Activated naive CD4-positive, alpha-beta T cell treated with anti-CD3 and anti-CD28 coated beads, Interleukin-2, amount 10 ng/mL, durations not matched to agents 7 days and 5 days (primary cell): Measurements from ENCODE around the gene PKD2.

Experiments used
- CTCF ChIA-PET: fragments of 350-600 bp; sonication (Branson Sonifier 250); formaldehyde crosslinking; loops from one replicate; lab custom pipeline; 2021; ENCODE audit warnings: antibody characterized with exemption; lab: Charles Lee
- DNase-seq: peaks from one replicate; pipeline ENCODE4 v3.0.0-alpha.2; 2020
- H3K27ac Mint-ChIP-seq: one replicate; pipeline ENCODE4 v1.8.0; 2021; ENCODE audit warnings: mild to moderate bottlenecking, moderate library complexity, mixed read lengths
- H3K27me3 Mint-ChIP-seq: one replicate; pipeline ENCODE4 v1.8.0; 2021; ENCODE audit warnings: mild to moderate bottlenecking, mixed read lengths
- H3K36me3 Mint-ChIP-seq: one replicate; pipeline ENCODE4 v1.8.0; 2021; ENCODE audit warnings: mixed read lengths
- H3K4me1 Mint-ChIP-seq: one replicate; pipeline ENCODE4 v1.8.0; 2021; ENCODE audit warnings: mixed read lengths
- H3K4me3 Mint-ChIP-seq: one replicate; pipeline ENCODE4 v1.8.0; 2021; ENCODE audit warnings: mild to moderate bottlenecking, moderate library complexity, mixed read lengths
- H3K9me3 Mint-ChIP-seq: one replicate; pipeline ENCODE4 v1.8.0; 2021; ENCODE audit warnings: mixed read lengths

Gene PKD2

DNA sequence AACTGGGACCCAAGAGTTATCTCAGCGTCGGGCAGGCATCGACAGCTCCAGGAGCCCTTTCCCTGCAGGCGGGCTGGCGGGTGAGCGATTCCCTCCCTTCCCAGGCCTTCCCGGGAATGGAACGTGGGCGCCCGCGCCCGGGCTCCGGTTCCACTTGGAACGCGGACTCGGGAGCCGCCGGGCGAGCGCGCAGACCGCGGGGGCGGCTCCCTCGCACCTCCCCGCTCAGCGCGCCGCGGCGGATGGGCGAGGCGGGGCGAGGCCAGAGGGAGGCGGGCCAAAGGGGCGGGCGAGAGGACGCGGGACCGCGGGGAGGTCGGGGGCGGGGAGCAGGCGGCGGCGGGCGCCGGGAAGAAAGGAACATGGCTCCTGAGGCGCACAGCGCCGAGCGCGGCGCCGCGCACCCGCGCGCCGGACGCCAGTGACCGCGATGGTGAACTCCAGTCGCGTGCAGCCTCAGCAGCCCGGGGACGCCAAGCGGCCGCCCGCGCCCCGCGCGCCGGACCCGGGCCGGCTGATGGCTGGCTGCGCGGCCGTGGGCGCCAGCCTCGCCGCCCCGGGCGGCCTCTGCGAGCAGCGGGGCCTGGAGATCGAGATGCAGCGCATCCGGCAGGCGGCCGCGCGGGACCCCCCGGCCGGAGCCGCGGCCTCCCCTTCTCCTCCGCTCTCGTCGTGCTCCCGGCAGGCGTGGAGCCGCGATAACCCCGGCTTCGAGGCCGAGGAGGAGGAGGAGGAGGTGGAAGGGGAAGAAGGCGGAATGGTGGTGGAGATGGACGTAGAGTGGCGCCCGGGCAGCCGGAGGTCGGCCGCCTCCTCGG is at the start of gene PKD2:
TSS of gene PKD2 (plus strand) at position 332 of the 818 bp plus-strand sequence. CDS start at position 431, 99 bp downstream.
- Mint-ChIP-seq H3K9me3 (no peaks in the 10 kb centered on the region), H3K4me1 (peaks cover 25% of the 10 kb centered on the region), H3K36me3 (peaks cover 5% of the 10 kb centered on the region), H3K27ac (peak within 1 kb of the TSS; percentile 0), H3K27me3 (peaks cover 40% of the 10 kb centered on the region), H3K4me3 (peak within 1 kb of the TSS; percentile 89)
- CTCF ChIA-PET = no interaction called here
- DNase-seq = peak; percentile 83

DNA sequence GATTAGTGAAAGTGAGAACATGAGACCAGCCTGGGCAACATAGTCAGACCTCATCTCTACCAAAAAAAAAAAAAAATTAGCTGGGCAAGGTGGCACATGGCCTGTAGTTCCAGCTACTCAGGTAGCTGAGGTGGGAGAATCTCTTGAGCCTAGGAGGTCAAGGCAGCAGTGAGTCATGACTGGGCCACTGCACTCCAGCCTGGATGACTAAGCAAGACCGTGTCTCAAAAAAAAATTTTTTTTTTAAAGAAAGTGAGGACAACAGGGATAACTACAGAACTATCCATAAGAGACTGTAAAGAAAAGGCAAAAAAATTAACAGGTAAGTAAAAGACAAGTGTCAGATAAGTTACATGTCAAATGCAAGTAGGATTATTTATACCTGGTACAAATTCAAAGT is 45.4 kb upstream of the PKD2 start:
- Mint-ChIP-seq H3K4me1 (no peaks in the 10 kb centered on the region), H3K27ac (no peak overlapping the region), H3K36me3 (no peaks in the 10 kb centered on the region), H3K4me3 (no peak overlapping the region), H3K27me3 (peaks cover 9% of the 10 kb centered on the region), H3K9me3 (no peaks in the 10 kb centered on the region)
- CTCF ChIA-PET = no interaction called here
- no peak for DNase-seq

DNA sequence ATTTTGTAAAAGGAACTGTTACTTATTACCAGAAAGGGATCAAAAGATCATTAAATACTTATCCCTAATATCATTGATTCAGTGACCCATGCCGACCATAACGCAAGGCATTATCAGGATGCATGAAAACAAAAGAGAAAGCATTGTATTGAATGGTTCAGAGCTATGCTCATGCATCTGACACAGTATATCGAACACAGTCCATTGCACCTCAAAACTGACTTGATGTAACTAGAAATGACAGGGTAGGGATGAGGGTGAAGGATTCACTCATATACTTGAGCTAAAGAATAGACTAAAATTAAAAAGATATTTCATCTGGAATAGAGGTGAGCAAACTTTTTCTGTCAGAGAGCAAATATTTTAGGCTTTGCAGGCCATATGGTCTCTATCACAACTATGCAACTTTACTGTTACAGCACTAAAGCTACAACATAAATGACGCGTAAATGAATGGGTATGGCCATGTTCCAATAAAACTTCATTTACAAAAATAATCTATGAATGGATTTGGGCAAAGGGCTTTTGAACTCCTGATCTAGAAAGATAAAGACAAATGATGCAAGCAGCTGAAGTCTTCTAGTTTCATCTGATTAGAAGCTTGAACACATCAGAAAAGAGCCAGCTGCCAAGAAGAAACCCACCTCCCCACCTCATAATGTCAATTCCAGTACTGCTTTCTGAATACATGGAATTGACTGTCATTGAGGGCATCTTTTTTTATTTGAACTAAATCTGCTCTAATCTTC is 44.9 kb upstream of the PKD2 start:
- Mint-ChIP-seq H3K4me1 (no peaks in the 10 kb centered on the region), H3K9me3 (no peaks in the 10 kb centered on the region), H3K4me3 (no peak overlapping the region), H3K36me3 (no peaks in the 10 kb centered on the region), H3K27me3 (peaks cover 15% of the 10 kb centered on the region), H3K27ac (no peak overlapping the region)
- DNase-seq = no peak
- CTCF ChIA-PET = interaction anchor here (1.5 to 1.7 kb wide), 2 partner anchors 11 to 115 kb away, joined by 3 to 10 read pairs; no protein-coding TSS in a partner anchor

DNA sequence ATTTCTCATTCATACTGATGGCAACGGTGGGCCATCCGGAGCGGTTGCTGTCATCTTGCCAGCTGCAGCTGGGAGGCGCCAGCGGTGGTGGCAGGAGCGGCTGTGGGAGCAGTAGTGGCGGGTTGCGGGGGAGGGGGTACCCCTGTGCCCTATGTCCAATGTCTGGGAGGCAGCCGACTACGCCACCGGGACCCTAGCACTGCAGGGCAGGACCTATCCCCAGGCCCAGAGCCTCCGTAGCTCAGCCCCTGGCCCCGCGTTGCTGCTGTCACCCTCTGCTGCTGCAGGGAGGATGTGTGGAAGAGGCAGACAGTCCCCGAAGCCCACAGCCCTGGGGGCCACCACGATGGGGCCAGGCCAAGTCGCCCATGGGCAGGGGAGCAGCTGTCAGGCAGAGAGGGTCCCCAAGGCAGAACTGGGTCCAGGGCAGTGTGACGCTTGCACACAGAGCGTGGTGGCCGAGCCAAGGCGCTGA is 41.9 kb upstream of the PKD2 start:
- H3K27ac Mint-ChIP-seq = no peak overlapping the region
- CTCF ChIA-PET = interaction anchor here (0.8 to 1.1 kb wide), 2 partner anchors 10 to 113 kb away, joined by 3 read pairs; partner anchors contain the start of gene SPP1

DNA sequence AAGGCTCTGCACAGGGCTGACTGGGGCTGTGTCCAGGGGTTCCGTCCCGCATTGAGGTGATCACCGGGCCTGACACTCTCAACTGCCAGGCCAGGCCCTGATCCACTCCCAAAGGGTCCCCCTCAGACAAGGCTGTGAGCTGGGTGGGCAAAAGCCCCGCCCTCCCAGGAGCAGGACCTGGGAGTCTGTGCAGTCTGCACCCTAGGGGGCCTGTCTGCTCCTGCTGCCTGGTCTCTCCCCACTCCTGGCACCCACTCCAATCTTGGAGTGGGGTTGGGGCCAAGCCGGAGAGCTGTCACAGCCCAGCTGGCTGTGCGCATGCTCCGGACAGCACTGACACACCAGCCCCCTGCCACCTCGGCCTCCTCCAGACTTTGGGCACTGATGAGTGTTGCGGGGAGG is 41.3 kb upstream of the PKD2 start:
- H3K27ac Mint-ChIP-seq = no peak overlapping the region
- CTCF ChIA-PET = interaction anchor here (1.2 kb wide), 1 partner anchor 26 kb away, joined by 3 read pairs; no protein-coding TSS in a partner anchor
- no peaks in the 10 kb centered on the region for H3K9me3 Mint-ChIP-seq
- no peaks in the 10 kb centered on the region for H3K4me1 Mint-ChIP-seq
- peaks cover 24% of the 10 kb centered on the region for H3K27me3 Mint-ChIP-seq
- DNase-seq = no peak
- no peak overlapping the region for H3K4me3 Mint-ChIP-seq
- H3K36me3 Mint-ChIP-seq = no peaks in the 10 kb centered on the region

More for the DNA sequence above, 41.9 kb upstream of the PKD2 start:
- Mint-ChIP-seq H3K9me3 (no peaks in the 10 kb centered on the region), H3K4me1 (no peaks in the 10 kb centered on the region), H3K36me3 (no peaks in the 10 kb centered on the region), H3K4me3 (no peak overlapping the region), H3K27me3 (peaks cover 22% of the 10 kb centered on the region)
- no peak for DNase-seq

DNA sequence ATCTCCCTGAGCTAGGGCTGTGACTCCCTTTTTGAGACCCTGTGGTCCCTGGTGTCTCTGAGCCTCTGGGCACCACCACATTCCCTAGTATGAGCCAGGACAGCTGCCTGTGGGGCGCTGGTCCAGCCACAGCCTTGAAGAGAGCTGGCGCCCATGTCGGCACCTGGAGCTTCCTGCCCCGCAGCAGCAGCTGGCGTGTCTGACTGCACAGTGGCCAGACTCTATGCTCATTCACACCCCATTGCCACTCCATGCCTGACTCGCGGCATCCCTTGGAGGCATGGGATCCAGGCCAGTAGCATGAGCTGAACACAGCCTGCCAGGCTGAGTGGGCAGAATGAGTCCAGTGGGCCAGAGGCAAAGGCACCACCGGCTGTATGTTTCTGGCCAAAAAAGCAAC is 40.2 kb upstream of the PKD2 start:
- Mint-ChIP-seq H3K27ac (no peak overlapping the region), H3K9me3 (no peaks in the 10 kb centered on the region), H3K4me1 (no peaks in the 10 kb centered on the region), H3K27me3 (peaks cover 28% of the 10 kb centered on the region), H3K4me3 (no peak overlapping the region), H3K36me3 (no peaks in the 10 kb centered on the region)
- no peak for DNase-seq
- CTCF ChIA-PET = interaction anchor here (1.0 to 1.2 kb wide), 3 partner anchors 13 to 114 kb away, joined by 3 to 5 read pairs (median 3); no protein-coding TSS in a partner anchor

DNA sequence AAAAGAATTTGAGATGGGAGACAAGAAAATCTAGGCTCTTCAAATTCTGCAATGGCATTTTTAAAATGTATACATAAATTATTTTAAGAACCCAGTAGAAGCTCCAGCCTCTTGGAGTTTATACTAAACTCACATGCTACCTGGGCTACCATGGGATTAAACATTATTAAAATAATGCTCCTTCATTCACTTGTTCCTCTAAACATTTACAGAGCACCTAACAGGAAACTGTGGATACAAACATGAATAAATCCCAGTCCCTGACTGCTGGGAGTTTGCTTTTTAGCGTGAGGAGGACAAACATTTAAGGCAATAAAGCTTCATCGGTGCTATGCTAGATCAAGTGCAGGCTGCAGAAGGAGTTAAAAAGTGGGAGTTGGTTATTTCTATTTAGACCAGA is 37.3 kb upstream of the PKD2 start:
- no peaks in the 10 kb centered on the region for H3K36me3 Mint-ChIP-seq
- CTCF ChIA-PET = interaction anchor here (0.8 kb wide), 1 partner anchor 121 kb away, joined by 3 read pairs; no protein-coding TSS in a partner anchor
- no peak overlapping the region for H3K27ac Mint-ChIP-seq
- H3K4me1 Mint-ChIP-seq = no peaks in the 10 kb centered on the region
- H3K4me3 Mint-ChIP-seq = no peak overlapping the region
- no peak for DNase-seq
- H3K27me3 Mint-ChIP-seq = peaks cover 35% of the 10 kb centered on the region
- H3K9me3 Mint-ChIP-seq = no peaks in the 10 kb centered on the region

DNA sequence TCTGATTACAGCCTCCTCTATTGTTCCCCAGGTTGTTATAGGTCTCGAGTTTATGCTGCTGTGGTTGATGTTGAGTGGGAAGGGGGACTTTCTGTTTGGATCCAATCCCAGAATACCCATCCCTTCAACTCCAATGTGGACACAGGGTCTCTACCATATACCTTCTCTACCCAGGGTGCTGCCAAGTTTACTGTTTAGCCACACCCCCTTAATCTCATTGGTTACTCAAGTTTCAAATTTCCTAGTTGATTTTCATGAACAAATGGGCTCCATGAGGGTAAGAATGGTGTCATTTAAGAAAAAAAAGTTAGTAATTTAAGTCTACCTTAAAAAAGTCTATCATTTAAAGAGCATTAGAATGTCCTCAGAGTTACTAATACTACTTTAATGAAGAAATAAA is 35.6 kb upstream of the PKD2 start:
- H3K27me3 Mint-ChIP-seq = peaks cover 42% of the 10 kb centered on the region
- DNase-seq = no peak
- H3K4me3 Mint-ChIP-seq = no peak overlapping the region
- no peaks in the 10 kb centered on the region for H3K9me3 Mint-ChIP-seq
- H3K36me3 Mint-ChIP-seq = no peaks in the 10 kb centered on the region
- H3K4me1 Mint-ChIP-seq = peaks cover 8% of the 10 kb centered on the region
- CTCF ChIA-PET = interaction anchor here (0.8 to 5.8 kb wide), 3 partner anchors 14 to 123 kb away, joined by 3 to 52 read pairs (median 4); no protein-coding TSS in a partner anchor
- H3K27ac Mint-ChIP-seq = no peak overlapping the region

DNA sequence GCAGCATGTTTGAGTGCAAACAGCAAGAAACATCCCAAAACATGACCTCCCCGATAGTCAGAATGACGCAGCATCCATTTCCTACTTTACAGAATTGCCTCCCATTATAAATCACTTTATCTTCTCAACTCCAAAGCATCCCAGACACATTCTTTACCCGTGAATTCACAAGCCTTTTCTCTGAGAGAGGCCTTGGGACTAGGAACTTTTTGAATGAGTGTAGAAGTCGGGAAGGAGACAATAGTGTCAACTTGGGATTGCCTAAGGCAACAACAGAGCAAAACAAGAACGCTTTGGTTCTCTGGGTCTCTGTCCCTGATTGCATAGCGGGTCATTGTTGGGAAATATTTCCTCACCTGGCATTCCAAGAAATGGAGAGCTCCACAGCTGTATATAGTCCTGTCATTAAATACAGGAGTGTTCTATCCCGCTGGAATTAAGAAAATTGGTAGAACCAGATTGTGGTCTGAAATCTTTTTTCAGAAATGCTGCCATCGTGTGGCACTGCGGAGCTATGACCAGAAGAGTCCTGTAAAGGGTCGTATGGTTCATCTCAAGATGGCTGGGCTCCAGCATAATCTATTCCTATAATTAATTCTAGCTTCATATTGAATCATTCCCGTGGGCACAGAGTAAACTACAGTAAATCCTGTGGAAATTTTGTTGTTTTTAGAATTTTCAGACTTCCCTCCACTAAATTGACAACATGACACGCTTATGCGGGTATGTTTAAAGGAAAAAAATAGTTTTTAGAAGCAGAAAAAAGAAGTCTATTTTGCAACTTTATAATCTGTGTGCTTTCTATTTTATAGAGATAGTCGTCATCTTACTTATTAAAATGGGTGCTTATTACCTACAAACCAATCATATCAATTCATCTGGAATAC is 33.9 kb upstream of the PKD2 start:
- Mint-ChIP-seq H3K4me1 (peaks cover 8% of the 10 kb centered on the region), H3K27ac (no peak overlapping the region), H3K9me3 (no peaks in the 10 kb centered on the region), H3K27me3 (peaks cover 40% of the 10 kb centered on the region), H3K4me3 (no peak overlapping the region), H3K36me3 (no peaks in the 10 kb centered on the region)
- CTCF ChIA-PET = interaction anchor here (0.6 to 5.8 kb wide), 13 partner anchors 9 to 130 kb away, joined by 3 to 52 read pairs (median 4); no protein-coding TSS in a partner anchor
- peak; percentile 49 for DNase-seq

DNA sequence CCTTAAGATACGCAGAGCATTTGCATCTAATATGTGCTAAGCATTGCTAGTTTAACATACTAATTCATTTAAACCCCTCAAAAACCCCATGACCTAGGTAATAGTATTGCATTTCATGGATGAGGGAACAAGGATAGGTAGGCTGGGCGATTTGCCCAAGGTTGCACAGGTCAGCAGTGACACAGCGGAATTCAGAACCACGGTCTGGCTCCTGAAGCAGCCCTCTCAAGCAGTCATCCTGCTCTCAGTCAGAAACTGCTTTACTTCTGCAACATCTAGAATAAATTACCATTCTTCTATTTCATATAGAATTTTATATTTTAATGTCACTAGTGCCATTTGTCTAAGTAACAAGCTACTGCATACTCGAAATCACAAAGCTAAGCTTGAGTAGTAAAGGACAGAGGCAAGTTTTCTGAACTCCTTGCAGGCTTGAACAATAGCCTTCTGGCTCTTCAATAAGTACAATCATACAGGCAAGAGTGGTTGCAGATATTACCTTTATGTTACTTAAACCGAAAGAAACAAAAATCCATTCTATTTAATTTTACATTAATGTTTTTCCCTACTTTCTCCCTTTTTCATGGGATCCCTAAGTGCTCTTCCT is 32.5 kb upstream of the PKD2 start:
- no peak overlapping the region for H3K4me3 Mint-ChIP-seq
- H3K27me3 Mint-ChIP-seq = peaks cover 43% of the 10 kb centered on the region
- CTCF ChIA-PET = interaction anchor here (0.7 to 5.8 kb wide), 7 partner anchors 10 to 124 kb away, joined by 3 to 52 read pairs (median 3); no protein-coding TSS in a partner anchor
- H3K36me3 Mint-ChIP-seq = no peaks in the 10 kb centered on the region
- peaks cover 8% of the 10 kb centered on the region for H3K4me1 Mint-ChIP-seq
- H3K9me3 Mint-ChIP-seq = no peaks in the 10 kb centered on the region
- DNase-seq = no peak
- no peak overlapping the region for H3K27ac Mint-ChIP-seq

DNA sequence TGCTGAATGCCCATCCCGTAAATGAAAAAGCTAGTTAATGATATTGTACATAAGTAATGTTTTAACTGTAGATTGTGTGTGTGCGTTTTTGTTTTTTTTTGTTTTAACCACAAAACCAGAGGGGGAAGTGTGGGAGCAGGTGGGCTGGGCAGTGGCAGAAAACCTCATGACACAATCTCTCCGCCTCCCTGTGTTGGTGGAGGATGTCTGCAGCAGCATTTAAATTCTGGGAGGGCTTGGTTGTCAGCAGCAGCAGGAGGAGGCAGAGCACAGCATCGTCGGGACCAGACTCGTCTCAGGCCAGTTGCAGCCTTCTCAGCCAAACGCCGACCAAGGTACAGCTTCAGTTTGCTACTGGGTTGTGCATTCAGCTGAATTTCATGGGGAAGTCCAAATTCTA is 32.0 kb upstream of the PKD2 start, which contains the start of gene SPP1:
TSS of gene SPP1 (plus strand) at position 249 of the 400 bp plus-strand sequence. CDS start 1,182 bp downstream, outside the sequence.
- Mint-ChIP-seq H3K36me3 (no peaks in the 10 kb centered on the region), H3K4me1 (peaks cover 8% of the 10 kb centered on the region), H3K4me3 (no peak within 1 kb of the TSS), H3K9me3 (no peaks in the 10 kb centered on the region), H3K27me3 (peaks cover 41% of the 10 kb centered on the region), H3K27ac (no peak within 1 kb of the TSS)
- CTCF ChIA-PET = interaction anchor here (0.7 to 5.8 kb wide), 3 partner anchors 10 to 122 kb away, joined by 3 to 52 read pairs (median 3); no protein-coding TSS in a partner anchor
- DNase-seq = peak; percentile 28

DNA sequence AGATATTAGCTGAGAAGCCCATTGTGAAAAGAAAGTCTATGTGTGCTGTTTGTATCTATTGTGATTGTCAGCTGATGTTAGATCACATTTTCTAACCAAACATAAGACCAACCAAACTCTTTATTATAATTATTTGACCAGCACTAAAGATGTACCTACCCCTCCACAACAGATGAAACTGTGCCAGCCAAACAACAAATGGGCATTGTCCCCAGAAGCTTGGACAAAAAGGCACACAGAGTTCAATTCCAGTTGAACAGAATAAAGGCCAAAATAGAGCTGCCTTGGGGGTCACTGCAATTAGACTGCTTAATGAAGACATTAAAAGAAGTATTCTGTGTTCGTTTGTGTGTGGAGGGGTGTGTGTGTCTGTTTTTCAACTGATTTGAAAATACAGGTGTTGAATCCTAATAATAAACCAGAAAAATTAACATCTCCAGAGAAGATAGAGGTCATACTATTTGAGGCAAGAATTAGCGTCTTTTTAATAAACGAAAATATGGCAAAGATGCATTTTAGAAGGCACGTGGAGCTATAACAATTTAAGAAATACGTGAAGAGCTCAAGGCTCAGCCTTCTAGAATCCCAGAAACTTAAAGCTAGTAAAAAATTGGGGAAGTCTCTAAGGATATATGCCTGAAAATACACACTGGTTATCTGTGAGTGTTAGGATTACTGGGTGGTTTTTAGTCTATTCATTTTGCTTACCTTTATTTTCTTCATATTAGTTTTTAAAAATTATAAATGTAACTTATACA is 29.7 kb upstream of the PKD2 start:
- Mint-ChIP-seq H3K27ac (no peak overlapping the region), H3K9me3 (no peaks in the 10 kb centered on the region), H3K36me3 (no peaks in the 10 kb centered on the region), H3K4me3 (no peak overlapping the region), H3K4me1 (peaks cover 8% of the 10 kb centered on the region), H3K27me3 (peaks cover 33% of the 10 kb centered on the region)
- no peak for DNase-seq
- CTCF ChIA-PET = interaction anchor here (1.2 to 5.8 kb wide), 2 partner anchors 124 to 234 kb away, joined by 3 to 52 read pairs; no protein-coding TSS in a partner anchor
